Activated CD4-positive, CD25-positive, alpha-beta regulatory T cell treated with anti-CD3 and anti-CD28 coated beads, Interleukin-2, amount 50 U/mL, for 16 hours (primary cell): ENCODE results near the gene KIFC3.
"Not testable (repeated sequence)": the region's sequence is repeated elsewhere in the genome, so short reads cannot be mapped to it uniquely, and the experiment has no call there.

Experiments
- DNase-seq: peaks from one replicate; pipeline ENCODE4 v3.0.0-alpha.2; 2020; ENCODE audit warnings: low read depth, low spot score

Gene KIFC3

GRCh38 chr16:57786632-57787518, 15.4 kb downstream of the KIFC3 start:
- no peak for DNase-seq

DNA sequence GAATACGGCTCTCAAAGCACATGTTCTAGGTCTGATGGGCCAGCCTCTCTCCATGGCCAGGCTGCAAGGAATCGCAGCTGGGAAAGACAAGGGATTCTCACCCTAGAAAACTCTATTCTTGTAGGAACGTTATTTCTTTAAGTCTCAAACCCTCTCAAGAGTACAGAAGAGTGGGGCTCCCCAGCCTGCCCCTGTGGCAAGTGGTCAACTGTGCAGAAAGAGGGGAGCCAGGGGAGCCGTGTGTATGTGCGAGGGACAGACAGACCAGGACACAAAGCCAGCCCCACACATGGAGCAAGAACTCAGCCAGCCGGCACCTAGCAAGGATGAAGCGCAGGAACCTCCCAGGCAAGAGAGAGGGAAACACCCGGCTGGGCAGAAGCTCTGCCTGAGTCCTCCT, 16.4 kb downstream of the KIFC3 start:
- DNase-seq, result no peak

DNA sequence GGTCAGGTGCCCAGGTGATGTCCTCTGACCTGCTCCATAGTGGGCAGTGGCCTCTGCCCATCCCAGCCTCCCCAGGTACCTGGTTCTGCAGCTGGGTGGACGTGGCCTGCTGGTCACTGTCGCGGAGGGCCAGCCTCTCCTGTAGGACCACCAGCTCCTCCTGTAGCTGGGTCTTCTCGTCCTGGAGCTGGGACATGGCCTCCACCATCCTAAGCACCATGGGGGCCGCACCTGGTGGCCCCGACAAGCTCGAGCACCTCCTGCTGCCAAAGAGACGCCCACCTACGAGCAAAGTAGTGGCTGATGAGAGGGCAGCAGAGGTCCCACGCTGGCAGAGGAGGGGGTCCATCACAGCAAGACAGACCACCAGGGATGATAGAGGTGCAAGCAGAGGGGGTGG, 16.9 kb downstream of the KIFC3 start:
- DNase-seq, result no peak

DNA sequence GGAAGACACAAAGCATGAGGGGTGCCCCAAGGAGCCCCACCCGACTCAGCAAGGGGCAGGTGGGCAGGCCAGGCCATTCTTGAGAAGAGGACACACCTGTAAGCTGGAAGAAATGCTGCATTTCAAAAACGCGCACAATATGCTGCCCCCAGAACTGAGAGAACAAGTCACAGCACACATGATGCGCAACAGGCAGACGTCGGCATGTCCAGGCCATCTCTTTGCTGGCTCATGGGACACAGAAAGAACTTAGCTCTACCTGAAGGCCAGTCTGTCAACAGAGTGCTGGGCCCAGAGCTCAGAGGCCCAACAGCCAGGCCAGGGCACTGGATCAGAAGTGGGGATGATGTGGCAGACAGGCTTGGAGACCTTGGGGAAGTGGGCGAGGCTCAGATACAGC, 18.0 kb downstream of the KIFC3 start:
- no peak for DNase-seq

DNA sequence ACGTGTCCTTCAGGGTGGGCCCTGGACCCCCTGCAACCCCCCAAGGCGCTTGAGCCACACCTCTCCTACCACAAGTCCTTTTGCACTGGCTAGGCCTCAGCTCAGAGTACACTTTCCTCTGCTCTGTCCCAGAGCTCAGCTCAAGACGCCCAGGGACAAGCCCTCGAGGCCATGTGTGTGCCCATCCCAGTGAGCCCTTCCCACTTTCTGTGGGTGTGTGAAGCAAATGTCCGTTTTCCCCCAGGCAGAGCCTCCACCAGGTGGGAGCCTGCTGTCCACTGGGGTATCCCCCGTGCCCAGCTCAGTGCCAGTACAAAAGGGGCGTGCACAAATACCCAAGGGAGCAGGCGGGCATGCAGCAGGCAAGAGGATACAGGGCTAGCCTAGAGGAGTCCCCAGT, 18.4 kb downstream of the KIFC3 start:
- DNase-seq, result no peak

- DNase-seq, result no peak
These were observed 19.2 kb downstream of the KIFC3 start for GRCh38 chr16:57783116-57783515.

DNA sequence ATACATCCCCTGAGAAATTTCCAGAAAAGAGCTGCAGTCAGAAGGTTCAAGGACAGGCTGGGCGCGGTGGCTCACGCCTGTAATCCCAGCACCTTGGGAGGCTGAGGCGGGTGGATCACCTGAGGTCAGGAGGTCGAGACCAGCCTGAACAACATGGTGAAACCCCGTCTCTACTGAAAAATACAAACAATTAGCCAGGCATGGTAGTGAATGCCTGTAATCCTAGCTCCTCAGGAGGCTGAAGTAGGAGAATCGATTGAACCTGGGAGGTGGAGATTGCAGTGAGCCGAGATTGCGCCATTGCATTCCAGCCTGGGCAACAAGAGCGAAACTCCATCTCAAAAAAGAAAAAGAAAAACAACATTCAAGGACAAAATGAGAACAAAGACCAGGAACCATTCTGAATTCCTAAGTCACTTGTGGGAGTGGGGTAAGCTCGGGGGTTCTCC, 19.7 kb downstream of the KIFC3 start:
- DNase-seq, result not testable (repeated sequence)

DNA sequence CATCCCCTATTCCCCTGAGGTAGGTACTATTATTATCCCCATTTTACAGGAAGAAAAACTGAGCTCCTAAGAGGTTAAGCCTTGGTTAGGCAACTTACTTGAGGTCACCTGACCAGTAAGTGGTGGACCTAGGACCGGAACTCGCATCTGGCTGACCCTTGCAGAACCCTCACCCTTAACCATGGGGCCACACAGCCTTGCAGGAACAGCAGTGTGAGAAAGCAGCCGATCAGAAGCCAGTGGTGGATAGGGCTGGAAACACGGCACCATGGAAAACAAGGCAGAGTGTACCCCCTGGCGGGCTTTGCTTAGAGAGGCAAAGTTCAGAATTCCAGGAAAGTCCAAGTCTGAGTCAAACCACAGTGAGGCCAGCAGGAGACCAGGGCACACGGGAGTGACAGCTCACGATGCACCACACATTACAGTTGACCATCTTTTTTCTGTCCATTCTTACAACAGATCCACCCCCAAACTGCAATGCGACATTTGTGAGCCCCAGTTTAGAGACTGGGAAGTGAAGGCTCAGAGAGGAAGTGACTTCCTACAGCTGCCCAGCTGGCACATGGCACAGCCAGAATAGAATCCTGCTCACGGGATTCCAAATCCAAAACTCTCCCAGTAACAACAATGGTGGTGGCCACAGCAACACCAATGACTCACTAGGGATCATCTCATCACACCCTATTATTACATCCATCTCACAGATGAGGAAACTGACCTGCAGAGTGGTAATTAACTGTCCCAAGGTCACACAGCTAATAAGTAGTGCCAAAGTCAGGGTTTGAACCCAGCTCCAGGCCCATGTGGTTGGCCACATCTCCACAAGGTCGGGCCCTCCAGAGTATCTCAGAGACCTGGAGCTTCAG, 20.3 kb downstream of the KIFC3 start:
- no peak for DNase-seq

DNA sequence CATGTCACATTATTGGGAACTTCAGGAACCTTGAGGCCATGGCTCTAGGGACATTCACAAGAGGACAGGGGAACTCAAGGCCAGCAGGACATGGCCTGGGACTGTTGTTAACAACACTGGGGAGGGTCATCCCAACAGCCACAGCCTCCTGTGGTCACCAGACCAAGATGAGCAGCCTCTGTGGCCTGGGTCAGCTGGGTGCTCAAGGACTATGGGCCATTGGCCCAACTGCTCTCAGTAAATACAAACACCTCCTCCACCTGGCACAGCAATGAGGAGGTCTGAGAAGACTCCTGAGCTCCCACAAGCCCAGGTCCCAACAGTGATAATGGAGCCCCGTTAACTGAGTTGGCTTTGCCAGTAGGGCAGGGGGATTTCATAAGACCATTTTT, 20.9 kb downstream of the KIFC3 start:
- no peak for DNase-seq

- not testable (repeated sequence) for DNase-seq
These were observed 22.5 kb downstream of the KIFC3 start for GRCh38 chr16:57779836-57780235.

DNA sequence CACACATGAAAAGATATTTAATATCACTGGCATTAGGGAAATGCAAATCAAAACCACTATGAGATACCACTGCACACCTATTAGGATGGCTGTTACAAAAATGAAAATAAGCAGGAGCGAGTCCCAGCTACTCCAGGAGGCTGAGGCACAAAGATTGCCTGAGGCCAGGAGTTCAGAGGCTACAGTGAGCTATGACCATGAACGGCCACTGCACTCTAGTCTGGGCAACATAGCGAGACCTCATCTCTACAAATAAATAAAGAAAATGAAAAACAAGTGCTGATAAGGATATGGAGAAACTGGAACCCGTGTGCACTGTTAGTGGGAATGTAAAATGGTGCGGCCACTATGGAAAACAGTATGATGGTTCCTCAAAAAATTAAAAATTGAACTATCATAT, 23.6 kb downstream of the KIFC3 start:
- DNase-seq, result no peak

- DNase-seq, result no peak
These were observed 26.4 kb downstream of the KIFC3 start for GRCh38 chr16:57775661-57776469.

GRCh38 chr16:57774705-57775285, 27.5 kb downstream of the KIFC3 start:
- no peak for DNase-seq

DNA sequence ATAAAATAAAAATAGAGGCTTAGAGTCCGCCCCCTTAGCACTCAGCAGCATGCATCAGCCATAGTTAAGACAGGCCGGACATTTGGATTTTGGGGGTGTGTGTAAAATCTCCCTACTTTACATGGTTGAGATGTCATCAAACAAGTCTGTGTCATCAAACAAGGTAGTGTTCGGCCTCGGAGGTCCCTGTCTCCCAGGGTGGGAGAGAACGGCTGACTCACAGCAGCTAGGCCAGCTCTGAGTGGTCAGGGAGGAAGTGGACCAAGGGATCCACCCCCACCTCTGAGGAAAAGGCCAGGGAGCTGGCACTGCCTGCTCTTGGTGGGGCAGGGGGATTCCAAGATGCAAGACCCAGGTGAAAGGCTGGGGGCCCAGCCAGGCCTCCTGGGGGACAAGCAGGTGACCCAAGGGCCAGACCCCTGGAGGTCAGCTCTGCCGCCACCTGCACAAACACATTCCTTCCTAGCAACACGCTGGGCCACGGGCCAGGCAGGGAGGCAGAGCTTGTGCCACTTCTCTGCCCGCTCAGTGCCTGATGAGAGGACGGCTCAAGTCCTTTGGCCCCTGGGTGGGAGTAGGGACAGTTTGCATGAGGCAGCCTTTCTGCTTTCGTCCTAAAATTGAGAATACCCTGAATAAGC, 28.5 kb downstream of the KIFC3 start:
- no peak for DNase-seq

GRCh38 chr16:57773019-57773418, 29.3 kb downstream of the KIFC3 start:
- DNase-seq, result no peak

DNA sequence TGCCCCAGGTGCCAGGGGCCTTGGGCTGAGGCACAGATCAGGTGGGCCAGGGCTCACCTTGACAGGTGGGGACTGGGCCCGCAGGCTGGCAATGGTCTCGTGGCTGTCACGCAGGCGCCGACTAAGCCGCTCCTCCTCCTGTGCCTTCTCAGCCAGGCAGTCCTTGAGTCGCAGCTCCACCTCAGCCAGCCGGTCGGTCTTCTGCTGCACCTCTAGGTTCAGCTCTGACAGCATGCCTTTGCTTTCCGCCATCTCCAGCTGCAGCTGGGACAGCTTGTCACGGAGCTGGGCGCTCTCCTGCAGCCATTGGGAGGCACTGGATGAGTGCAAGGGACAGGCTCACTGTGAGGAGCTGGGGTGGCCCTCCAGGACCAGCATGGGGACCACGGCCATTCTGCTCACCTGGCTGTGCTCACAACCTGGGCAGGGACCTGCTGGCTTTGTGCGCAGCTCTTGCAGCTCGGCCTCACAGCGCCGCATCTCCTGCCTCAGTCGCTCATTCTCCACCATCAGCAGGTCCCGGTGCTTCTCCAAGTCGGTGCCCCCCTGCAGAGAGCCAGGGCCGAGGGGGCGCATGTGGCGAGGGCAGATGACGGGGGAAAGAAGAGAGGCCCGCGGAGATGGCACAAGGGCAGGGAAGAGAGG, 31.0 kb downstream of the KIFC3 start:
- DNase-seq, result no peak

DNA sequence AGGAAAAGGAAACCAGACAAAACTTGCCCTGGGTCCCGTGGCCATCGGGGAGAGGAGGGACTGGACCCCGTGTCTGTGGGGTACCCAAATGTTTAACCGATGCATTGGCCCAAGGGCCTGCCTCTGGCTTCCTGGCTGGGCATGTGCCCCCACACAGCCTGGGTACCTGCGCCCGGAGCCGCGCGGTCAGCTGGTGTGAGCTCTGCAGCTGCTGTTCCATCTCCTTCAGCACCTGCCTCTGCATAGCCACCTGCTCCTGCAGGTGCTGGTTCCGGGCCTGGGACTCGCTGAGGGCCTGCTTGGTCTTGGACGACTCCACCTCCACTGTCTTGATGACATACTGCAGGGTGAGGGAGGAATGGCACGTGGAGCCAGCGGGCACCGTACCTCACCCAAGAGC, 31.9 kb downstream of the KIFC3 start:
- no peak for DNase-seq

DNA sequence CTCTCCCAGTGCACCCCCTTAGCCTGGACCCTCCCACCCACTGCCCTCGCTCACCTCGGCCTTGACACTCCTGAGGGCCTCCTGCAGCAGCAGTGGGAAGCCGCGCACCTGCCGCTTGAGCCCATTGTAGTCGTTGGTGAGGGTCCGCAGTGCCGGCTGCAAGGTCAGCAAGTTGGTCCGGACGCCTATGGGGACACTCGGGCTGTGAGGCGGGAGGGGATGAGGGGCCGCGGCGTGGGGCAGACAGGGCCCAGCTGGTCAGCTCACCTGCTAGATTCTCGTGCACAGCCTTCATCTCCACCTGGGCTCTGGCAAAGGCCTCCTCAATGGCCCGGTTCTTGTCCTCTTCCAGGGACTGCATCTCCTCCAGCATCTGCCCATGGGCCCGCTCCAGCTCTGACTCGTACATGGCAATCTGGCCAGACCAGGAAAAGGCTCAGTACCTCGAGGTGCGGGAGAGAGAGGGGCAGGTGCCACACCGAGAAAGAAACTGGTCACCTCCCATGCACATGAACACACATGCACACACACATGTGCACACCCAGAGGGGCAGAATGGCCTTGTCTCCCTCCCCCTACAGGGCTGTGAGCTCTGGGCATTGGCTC, 32.6 kb downstream of the KIFC3 start:
- no peak for DNase-seq

DNA sequence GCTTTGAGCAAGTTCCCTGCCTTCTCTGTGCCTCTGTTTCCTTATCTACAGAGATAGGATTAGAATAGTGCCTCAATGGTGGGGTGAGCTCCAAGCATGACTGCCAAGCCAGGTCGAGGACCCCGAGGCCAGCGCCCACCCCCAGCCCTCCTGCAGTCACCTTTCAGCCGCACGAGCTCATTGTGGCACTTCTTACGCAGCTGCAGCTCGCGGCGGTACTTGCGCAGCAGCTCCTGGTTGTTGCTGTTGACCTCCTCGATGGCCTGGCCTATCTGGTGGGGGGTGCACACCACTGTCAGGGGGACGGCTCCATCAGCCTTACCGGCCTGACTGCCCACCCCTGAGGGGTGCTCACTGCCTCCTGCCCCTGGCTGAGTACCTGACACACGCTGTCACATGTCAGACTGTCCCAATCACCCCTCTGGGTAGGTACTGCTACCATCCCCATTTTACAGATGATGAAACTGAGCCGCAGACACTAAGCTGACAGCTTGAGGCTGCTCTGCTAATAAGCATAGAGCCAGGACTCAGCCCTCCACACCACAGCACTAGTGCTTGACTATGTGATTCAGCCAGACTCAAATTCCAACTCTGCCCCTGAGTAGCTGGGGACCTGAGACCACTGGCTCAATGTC, 35.5 kb downstream of the KIFC3 start:
- DNase-seq, result no peak
